HG03066 (cell line): ENCODE results near the gene LEUTX.
"Not testable (repeated sequence)": the region's sequence is repeated elsewhere in the genome, so short reads cannot be mapped to it uniquely, and the experiment has no call there.

Experiments
- ATAC-seq: cut with Tn5 transposase; IDR thresholded peaks from one replicate; pipeline ENCODE4 v1.9.1; 2021; ENCODE audit warnings: low read depth; ENCODE audit not compliant: unreplicated experiment

The LEUTX gene

GRCh38 chr19:39768786-39769185 lies 9.9 kb upstream of the LEUTX start:
- no peak for ATAC-seq

GRCh38 chr19:39780894-39781293 lies 2.2 kb downstream of the LEUTX start:
- ATAC-seq = no peak

- ATAC-seq = no peak
Measured at GRCh38 chr19:39788244-39788643, 9.6 kb downstream of the LEUTX start.

- no peak for ATAC-seq
Measured at GRCh38 chr19:39792999-39793546, 14.4 kb downstream of the LEUTX start.

GRCh38 chr19:39795001-39795400 lies 16.3 kb downstream of the LEUTX start:
- no peak for ATAC-seq

- ATAC-seq = no peak
Measured at GRCh38 chr19:39796000-39796498, 17.4 kb downstream of the LEUTX start.

GRCh38 chr19:39797083-39797482 lies 18.4 kb downstream of the LEUTX start:
- ATAC-seq = no peak

GRCh38 chr19:39802958-39803357 lies 24.3 kb downstream of the LEUTX start:
- ATAC-seq = no peak

- no peak for ATAC-seq
Measured at GRCh38 chr19:39805104-39805503, 26.4 kb downstream of the LEUTX start.

- ATAC-seq = no peak
Measured at GRCh38 chr19:39807846-39808364, 29.3 kb downstream of the LEUTX start.

GRCh38 chr19:39808688-39809087 lies 30.0 kb downstream of the LEUTX start:
- ATAC-seq = not testable (repeated sequence)

GRCh38 chr19:39809368-39809767 lies 30.7 kb downstream of the LEUTX start:
- no peak for ATAC-seq

GRCh38 chr19:39810424-39810823 lies 31.8 kb downstream of the LEUTX start:
- no peak for ATAC-seq

- no peak for ATAC-seq
Measured at GRCh38 chr19:39811064-39811463, 32.4 kb downstream of the LEUTX start.

GRCh38 chr19:39813264-39813993 lies 34.8 kb downstream of the LEUTX start:
- ATAC-seq = no peak

- not testable (repeated sequence) for ATAC-seq
Measured at GRCh38 chr19:39814111-39814510, 35.5 kb downstream of the LEUTX start.

- no peak for ATAC-seq
Measured at GRCh38 chr19:39814595-39814994, 35.9 kb downstream of the LEUTX start.

GRCh38 chr19:39816287-39817048 lies 37.8 kb downstream of the LEUTX start:
- no peak for ATAC-seq

- ATAC-seq = no peak
Measured at GRCh38 chr19:39817888-39818561, 39.4 kb downstream of the LEUTX start.

- no peak for ATAC-seq
Measured at GRCh38 chr19:39818626-39819097, 40.0 kb downstream of the LEUTX start.

- no peak for ATAC-seq
Measured at GRCh38 chr19:39819786-39820185, 41.1 kb downstream of the LEUTX start.
